ENCODE data around the gene SLBP.

Gene SLBP

DNA sequence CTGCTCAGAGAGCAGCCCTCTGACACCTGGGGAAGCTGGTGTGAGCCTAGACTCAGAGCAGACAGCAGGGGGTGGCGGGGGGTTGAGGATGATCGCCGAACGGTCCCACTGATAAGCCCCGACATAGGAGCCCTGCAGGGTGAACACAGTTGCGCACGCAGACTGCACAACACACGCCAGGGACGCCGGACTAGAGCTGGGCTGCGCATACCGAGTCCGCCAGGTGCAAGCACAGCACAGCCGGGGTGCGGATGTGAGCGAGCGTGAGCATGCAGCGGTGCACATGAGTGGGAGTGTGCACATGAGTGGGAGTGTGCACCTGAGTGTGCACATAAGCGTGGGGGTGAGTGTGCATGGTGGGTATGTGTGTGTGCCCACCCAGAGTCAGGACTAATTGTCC is 64.7 kb downstream of the SLBP start:
- no peak for DNase-seq

DNA sequence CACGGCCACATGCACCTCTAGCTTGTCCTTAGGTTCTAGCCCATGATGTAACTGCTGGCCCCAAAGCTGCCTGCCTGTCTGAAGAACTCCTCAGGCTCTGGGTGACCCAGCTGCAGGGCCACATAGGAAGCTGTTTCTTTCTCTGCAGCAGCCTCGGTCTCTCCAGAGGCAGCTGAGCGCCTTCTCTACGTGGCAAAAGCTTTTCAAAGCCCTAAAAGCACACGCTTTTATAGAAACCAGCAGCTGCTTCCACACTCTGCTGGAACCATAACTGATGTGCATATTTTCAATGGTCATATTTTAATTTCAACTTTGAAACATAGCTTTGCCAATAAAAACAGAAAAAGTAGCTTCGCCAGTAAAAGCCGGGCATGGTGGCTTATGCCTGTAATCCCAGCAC is 65.4 kb downstream of the SLBP start:
- no peak for DNase-seq

DNA sequence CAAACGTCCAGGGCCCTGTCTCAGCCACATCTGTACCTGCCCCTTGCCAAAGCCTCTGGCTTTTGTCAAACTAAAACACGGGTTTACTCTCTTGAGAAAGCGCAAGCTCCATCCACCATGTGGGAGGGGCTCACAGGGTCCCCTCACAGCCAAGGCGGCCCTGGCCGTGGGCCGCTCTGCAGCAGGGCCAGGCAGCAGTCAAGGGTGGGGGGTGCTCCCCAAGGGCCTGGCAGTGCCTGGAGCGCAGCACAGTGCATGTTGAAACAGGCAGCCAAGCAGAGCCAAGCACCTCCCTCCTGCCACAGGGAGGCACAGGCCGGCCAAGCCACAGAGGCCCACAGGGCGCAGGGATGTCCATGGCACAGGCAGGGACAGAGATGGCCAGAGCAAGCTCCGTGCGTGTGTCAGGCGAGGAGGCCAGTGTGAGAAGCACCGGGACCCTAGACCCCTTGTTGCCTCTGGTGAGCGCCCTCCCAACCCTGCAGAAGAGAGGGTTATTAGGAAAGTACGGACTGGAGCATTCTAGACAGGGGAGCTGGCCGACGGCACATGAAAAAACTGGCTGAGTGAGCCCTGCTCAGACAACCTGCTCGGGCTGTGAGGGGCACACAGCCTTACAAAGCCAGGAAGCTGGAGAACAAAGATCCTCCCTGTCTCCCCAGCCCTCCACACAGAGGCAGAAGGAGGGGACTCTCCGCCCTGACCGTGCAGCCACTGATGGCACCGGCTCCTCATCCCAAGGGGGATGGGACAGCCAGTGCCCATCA is 67.0 kb downstream of the SLBP start:
- DNase-seq, result no peak

DNA sequence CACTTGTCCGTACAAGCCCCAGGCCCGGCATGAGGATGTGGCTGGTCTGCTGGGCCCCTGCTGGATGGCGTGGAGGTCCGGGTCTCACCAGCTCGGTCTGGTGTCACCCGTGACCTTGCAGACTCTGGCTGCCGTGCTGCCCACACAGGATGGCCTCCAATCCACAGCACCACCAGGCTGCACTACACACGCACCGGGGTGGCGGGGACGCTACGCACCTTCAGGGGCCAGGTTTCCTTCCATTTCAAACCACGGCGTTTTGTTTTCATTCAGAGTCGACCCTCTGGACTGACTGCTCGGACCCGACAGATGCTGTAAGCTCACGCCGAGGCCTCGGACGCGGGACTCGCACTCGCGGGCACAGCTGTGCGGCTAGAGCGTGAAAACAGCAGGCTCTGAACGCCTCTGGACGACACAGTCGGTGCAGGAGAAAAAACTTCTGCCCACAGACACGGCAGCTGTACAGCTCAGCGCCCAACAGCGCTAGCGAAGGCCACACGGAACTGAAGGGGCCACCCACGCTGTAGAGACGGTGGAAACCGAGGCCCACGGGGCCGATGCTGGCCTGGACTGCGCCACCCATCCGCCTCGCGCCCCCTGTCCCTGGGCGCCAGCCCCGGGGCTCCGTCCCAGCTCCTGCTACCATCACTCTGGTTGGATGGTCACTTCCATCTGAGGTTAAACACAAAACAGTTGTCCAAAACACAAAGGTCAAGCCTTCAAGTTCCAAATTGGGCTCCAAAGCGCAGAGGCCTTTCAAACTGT is 68.0 kb downstream of the SLBP start:
- no peak for DNase-seq
